IMR-90 (cell line): ENCODE results near the gene SGMS1. TPM values are rescaled to one million over a fixed set of nuclear protein-coding genes. Genes with fewer than 3 reads are reported as not detected.
A peak's percentile ranks its signal among the peaks of the same experiment; 100 is the strongest.

Source experiments
- ATAC-seq: fragments of 200-7000 bp; cut with Tn5 transposase; 2 replicates; pipeline ENCODE4 v1.9.1; 2020; ENCODE audit warnings: low read depth, mild to moderate bottlenecking, moderate library complexity
- BruUV-seq: library from RNA; stranded (reverse); fragments of 400-500 nt; replicated peaks from 2 replicates; lab custom pipeline; 2021; lab: Mats Ljungman, UMichigan
- CTCF ChIA-PET: fragments of 300-600 bp; formaldehyde crosslinking; extraction: SDS; loops from one replicate; lab custom pipeline; 2021; ENCODE audit warnings: antibody characterized with exemption; lab: Yijun Ruan, JAX
- POLR2A ChIA-PET: fragments of 300-600 bp; sonication (Branson Sonifier 250); formaldehyde crosslinking; loops from one replicate; lab custom pipeline; 2022; ENCODE audit warnings: antibody characterized with exemption; ENCODE audit not compliant: unreplicated experiment; lab: Charles Lee
- DNase-seq: peaks from one replicate; pipeline ENCODE4 v3.0.0; 2013
- H2AFZ ChIP-seq: replicated peaks from 2 replicates; pipeline ENCODE3; 2013; ENCODE audit warnings: low read length, mild to moderate bottlenecking; ENCODE audit not compliant: poor library complexity
- H2AK5ac ChIP-seq: 2 replicates; pipeline ENCODE4 v1.6.1; 2013; ENCODE audit warnings: low read depth, low read length, inconsistent platforms
- H2AK9ac ChIP-seq: replicated peaks from 2 replicates; pipeline ENCODE3; 2013; ENCODE audit warnings: mild to moderate bottlenecking, low read depth, low read length, moderate library complexity; ENCODE audit not compliant: poor library complexity
- H2BK120ac ChIP-seq: 2 replicates; pipeline ENCODE4 v1.6.1; 2013; ENCODE audit warnings: low read depth, low read length, inconsistent platforms
- H2BK15ac ChIP-seq: 3 replicates; pipeline ENCODE4 v1.6.1; 2013; ENCODE audit warnings: low read depth, low read length, inconsistent platforms
- H2BK20ac ChIP-seq: 2 replicates; pipeline ENCODE4 v1.6.1; 2013; ENCODE audit warnings: low read depth, mild to moderate bottlenecking, inconsistent platforms, low read length, moderate library complexity
- H2BK5ac ChIP-seq: 2 replicates; pipeline ENCODE4 v1.6.1; 2013; ENCODE audit warnings: mild to moderate bottlenecking, low read depth, low read length, inconsistent platforms; ENCODE audit not compliant: poor library complexity, severe bottlenecking
- H3K14ac ChIP-seq: replicated peaks from 2 replicates; pipeline ENCODE4 v1.6.1; 2013; ENCODE audit warnings: low read depth, low read length, inconsistent platforms
- H3K18ac ChIP-seq: 2 replicates; pipeline ENCODE4 v1.6.1; 2013; ENCODE audit warnings: low read depth, low read length, control low read depth
- H3K23ac ChIP-seq: 2 replicates; pipeline ENCODE4 v1.6.1; 2013; ENCODE audit warnings: low read depth, low read length, inconsistent platforms
- H3K27ac ChIP-seq: 2 replicates; pipeline ENCODE4 v1.5.1; 2013; ENCODE audit warnings: mild to moderate bottlenecking, control low read depth, low read length; ENCODE audit not compliant: insufficient read depth
- H3K27me3 ChIP-seq: 2 replicates; pipeline ENCODE4 v1.6.1; 2013; ENCODE audit warnings: low read length; ENCODE audit not compliant: control insufficient read depth, insufficient read depth
- H3K36me3 ChIP-seq: 2 replicates; pipeline ENCODE4 v1.6.1; 2013; ENCODE audit warnings: low read length, mixed read lengths; ENCODE audit not compliant: control insufficient read depth, insufficient read depth
- H3K4ac ChIP-seq: 2 replicates; pipeline ENCODE4 v1.6.1; 2013; ENCODE audit warnings: low read depth, low read length, inconsistent platforms
- H3K4me1 ChIP-seq: 2 replicates; pipeline ENCODE4 v1.6.1; 2013; ENCODE audit warnings: low read length, mixed read lengths; ENCODE audit not compliant: control insufficient read depth, insufficient read depth
- H3K4me2 ChIP-seq: 2 replicates; pipeline ENCODE4 v1.6.1; 2013; ENCODE audit warnings: low read depth, mild to moderate bottlenecking, control low read depth, low read length, moderate library complexity
- H3K4me3 ChIP-seq: 2 replicates; pipeline ENCODE4 v1.5.1; 2013; ENCODE audit warnings: low read depth, mild to moderate bottlenecking, control low read depth, low read length, moderate library complexity; ENCODE audit not compliant: insufficient read depth
- H3K56ac ChIP-seq: 2 replicates; pipeline ENCODE4 v1.6.1; 2013; ENCODE audit warnings: low read length, inconsistent platforms; ENCODE audit not compliant: insufficient read depth; ENCODE audit errors: extremely low read depth
- H3K79me1 ChIP-seq, 2 experiments: 2 replicates each; pipeline ENCODE4 v1.6.1; 2013; ENCODE audit warnings: low read length in 2 of 2, inconsistent platforms in 1 of 2, low read depth in 1 of 2
- H3K9ac ChIP-seq: 2 replicates; pipeline ENCODE4 v1.6.1; 2013; ENCODE audit warnings: low read depth, low read length, control low read depth
- H3K9me1 ChIP-seq: 2 replicates; pipeline ENCODE4 v1.6.1; 2013; ENCODE audit warnings: low read length, inconsistent platforms; ENCODE audit not compliant: insufficient read depth
- H3K9me3 ChIP-seq: 2 replicates; pipeline ENCODE4 v1.6.1; 2013; ENCODE audit warnings: low read length; ENCODE audit not compliant: control insufficient read depth, insufficient read depth
- H4K20me1 ChIP-seq: 2 replicates; pipeline ENCODE4 v1.6.1; 2013; ENCODE audit warnings: low read length, inconsistent platforms; ENCODE audit not compliant: insufficient read depth
- H4K5ac ChIP-seq: 2 replicates; pipeline ENCODE4 v1.6.1; 2013; ENCODE audit warnings: mild to moderate bottlenecking, low read depth, low read length, control low read depth
- H4K8ac ChIP-seq, 2 experiments: 2 replicates each; pipeline ENCODE4 v1.6.1; 2013; ENCODE audit warnings: low read depth in 2 of 2, low read length in 2 of 2, control low read depth in 1 of 2, inconsistent platforms in 1 of 2
- H4K91ac ChIP-seq: 2 replicates; pipeline ENCODE4 v1.6.1; 2013; ENCODE audit warnings: low read depth, low read length, inconsistent platforms; ENCODE audit not compliant: insufficient read depth
- BHLHE40 ChIP-seq: fragments of 150-350 bp; IDR thresholded peaks from 2 replicates; pipeline ENCODE4 v1.6.1; 2016; ENCODE audit warnings: mild to moderate bottlenecking, low read depth, low read length
- CHD1 ChIP-seq: IDR thresholded peaks from 2 replicates; pipeline ENCODE4 v1.6.1; 2012; ENCODE audit warnings: low read depth, low read length, improper control_type of control experiment
- FOS ChIP-seq: fragments of 150-350 bp; IDR thresholded peaks from 2 replicates; pipeline ENCODE4 v1.6.1; 2016; ENCODE audit warnings: low read depth, low read length
- MAFK ChIP-seq: IDR thresholded peaks from 2 replicates; pipeline ENCODE4 v1.6.1; 2012; ENCODE audit warnings: low read depth, low read length, improper control_type of control experiment
- MAZ ChIP-seq: IDR thresholded peaks from 2 replicates; pipeline ENCODE4 v1.6.1; 2012; ENCODE audit warnings: low read depth, mild to moderate bottlenecking, low read length, improper control_type of control experiment, moderate library complexity, borderline replicate concordance
- MXI1 ChIP-seq: IDR thresholded peaks from 2 replicates; pipeline ENCODE4 v1.6.1; 2012; ENCODE audit warnings: low read depth, mild to moderate bottlenecking, low read length, moderate library complexity, borderline replicate concordance
- POLR2A ChIP-seq: IDR thresholded peaks from 2 replicates; pipeline ENCODE4 v1.6.1; 2012; ENCODE audit warnings: mild to moderate bottlenecking, low read depth, low read length
- RAD21 ChIP-seq: IDR thresholded peaks from 2 replicates; pipeline ENCODE4 v1.6.1; 2012; ENCODE audit warnings: low read length, improper control_type of control experiment
- RCOR1 ChIP-seq: IDR thresholded peaks from 2 replicates; pipeline ENCODE4 v1.6.1; 2012; ENCODE audit warnings: mild to moderate bottlenecking, low read length, improper control_type of control experiment; ENCODE audit not compliant: insufficient replicate concordance
- RFX5 ChIP-seq: IDR thresholded peaks from 2 replicates; pipeline ENCODE4 v1.8.0; 2012; ENCODE audit warnings: low read depth, mild to moderate bottlenecking, low read length, moderate library complexity
- WGBS, 2 experiments: methylation state at CpG; one replicate each; pipeline versions ENCODE4 v1.1.5 to v1.1.7; 2013; ENCODE audit warnings: missing lambda C conversion rate in 2 of 2; ENCODE audit not compliant: insufficient read length in 1 of 2; ENCODE audit errors: extremely low coverage in 2 of 2; 5-methylcytosine and 5-hydroxymethylcytosine counted together
- dilution Hi-C: fragments of 300-500 bp; cut with HindIII; formaldehyde crosslinking; loops from one replicate; pipeline ENCODE4 v1.14.3; 2018; ENCODE audit warnings: low sequenced_read_pairs; ENCODE audit not compliant: unreplicated experiment
- in situ Hi-C: fragments of 300-500 bp; cut with MboI; formaldehyde crosslinking; loops from 3 replicates; pipeline ENCODE4 v1.14.3; 2019; ENCODE audit warnings: low sequenced_read_pairs, inconsistent platforms, mixed read lengths
- intact Hi-C: fragments of 100-400 bp; cut with micrococcal nuclease; formaldehyde crosslinking; loops from 2 replicates; pipeline ENCODE4 v1.10.0; 2022
- polyA plus RNA-seq, 3 experiments: library from polyadenylated mRNA; depleted of rRNA; stranded (reverse); fragments of >200 nt; gene quantifications; 2 replicates each; pipeline ENCODE4 v1.2.3, GENCODE V29; 2012; ENCODE audit warnings: low replicate concordance in 1 of 3
- total RNA-seq: library from RNA; depleted of rRNA; stranded (reverse); fragments of >200 nt; gene quantifications from 2 replicates; pipeline ENCODE4 v1.2.3, GENCODE V29; 2012
- TF ChIP-seq, protein P1 (sequence below): fragments of 150-350 bp; IDR thresholded peaks from 2 replicates; pipeline ENCODE4 v1.6.1; 2016; ENCODE audit warnings: low read depth, mild to moderate bottlenecking, low read length, moderate library complexity, borderline replicate concordance
- TF ChIP-seq, protein P2 (sequence below): conservative IDR thresholded peaks from 2 replicates; pipeline ENCODE4 v1.5.1; 2012; ENCODE audit warnings: mild to moderate bottlenecking, low read depth, low read length, improper control_type of control experiment

The SGMS1 gene
- total and polyA plus RNA-seq, 2 of the 4 experiments (the other 2 are of a cell fraction): 9.8 to 30.8 TPM

DNA sequence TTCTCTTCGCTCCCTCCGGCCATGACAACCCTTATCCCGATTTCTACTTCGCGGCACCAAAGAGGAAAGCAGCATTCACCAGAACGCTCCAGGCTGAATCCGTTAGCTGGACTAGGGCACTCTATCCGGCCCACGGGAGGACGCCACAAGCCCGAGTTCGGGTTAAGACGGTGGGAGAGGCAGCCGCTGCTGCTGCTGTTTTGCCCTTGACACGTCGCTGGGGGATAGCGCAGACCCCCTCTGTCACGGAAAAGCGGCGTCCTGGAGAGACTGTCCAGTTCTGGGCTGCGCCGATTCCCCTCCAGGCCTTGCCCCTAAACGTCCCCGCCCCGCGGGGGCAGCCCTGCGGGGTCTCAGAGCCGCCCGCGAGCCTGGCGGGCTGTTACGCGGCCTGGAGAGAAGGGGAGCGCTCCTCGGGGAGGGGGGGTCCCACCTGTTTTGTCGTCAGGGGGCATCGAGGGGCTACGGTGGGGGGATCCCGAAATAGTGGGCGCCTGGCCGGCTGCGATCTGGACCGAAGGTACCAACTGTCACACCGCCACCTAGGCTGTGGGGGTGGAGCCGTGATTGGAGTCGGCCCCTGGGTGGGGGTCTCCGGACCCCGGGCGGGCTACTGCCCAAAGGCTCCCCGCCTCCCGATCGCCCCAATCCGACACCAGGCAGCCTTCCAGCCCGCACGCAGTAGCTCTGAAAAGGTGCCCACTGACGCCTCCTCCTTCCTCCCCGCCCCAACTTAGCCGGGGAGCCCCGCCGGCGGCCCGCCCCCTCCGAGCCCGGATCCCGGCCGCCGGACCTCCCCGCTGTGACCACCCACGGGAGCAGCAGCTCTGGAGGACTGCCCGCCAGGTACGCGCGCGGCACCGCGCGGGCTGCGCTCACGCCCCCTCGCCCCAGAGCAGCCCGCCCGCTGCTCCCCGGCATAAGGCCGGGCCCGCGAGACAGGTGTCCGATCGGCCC, 772 bp downstream of the SGMS1 start:
- ATAC-seq: peak; percentile 3
- H2AK9ac ChIP-seq: peak overlapping the region; percentile 77
- peak overlapping the region; percentile 53 for H2BK20ac ChIP-seq
- peak; percentile 50 for DNase-seq
- peak overlapping the region; percentile 48 for H3K56ac ChIP-seq
- peak overlapping the region; percentile 83 for H3K14ac ChIP-seq
- peak overlapping the region; percentile 84 for H3K4me2 ChIP-seq
- peak overlapping the region; percentile 75 for H3K27ac ChIP-seq
- peak overlapping the region; percentile 53 for H2BK120ac ChIP-seq
- H3K79me1 ChIP-seq: peaks cover 6 to 40% of the 10 kb centered on the region in 2 experiments
- WGBS, 2 experiments: 1% methylated on average over 29 of the region's 88 CpGs; no CpG with 5 or more reads in 1 of the 2 experiments
- no peak overlapping the region for H2AK5ac ChIP-seq
- peak overlapping the region; percentile 4 for H3K18ac ChIP-seq
- H3K4me3 ChIP-seq: peak overlapping the region; percentile 63
- intact Hi-C loops (loop anchor here (1.0 to 10.0 kb wide), 7 partner anchors 71 to 398 kb away; no protein-coding TSS in a partner anchor), dilution Hi-C loops (no loop called here), in situ Hi-C loops (loop anchor here (5.0 kb wide), 1 partner anchor 206 kb away; no protein-coding TSS in a partner anchor)
- BruUV-seq: no TSS peak
- H3K4me1 ChIP-seq: peaks cover 2% of the 10 kb centered on the region; the same call in 1 of the 2 replicates
- H3K9ac ChIP-seq: peak overlapping the region; percentile 65
- no peak overlapping the region for H4K5ac ChIP-seq
- H3K27me3 ChIP-seq: no peaks in the 10 kb centered on the region
- H2BK15ac ChIP-seq: peak overlapping the region; percentile 67; the same call in 2 of the 3 replicates
- H2AFZ ChIP-seq: peak overlapping the region; percentile 94
- CTCF ChIA-PET: interaction anchor here (0.9 to 1.0 kb wide), 2 partner anchors 9 to 255 kb away, joined by 3 to 4 read pairs; no protein-coding TSS in a partner anchor
- H3K23ac ChIP-seq: peak overlapping the region; percentile 59
- H3K36me3 ChIP-seq: no peaks in the 10 kb centered on the region
- no peaks in the 10 kb centered on the region for H3K9me3 ChIP-seq
- peak overlapping the region; percentile 76 for H4K91ac ChIP-seq
- H3K4ac ChIP-seq: peak overlapping the region; percentile 62
- peaks cover 19% of the 10 kb centered on the region; the same call in 1 of the 2 replicates for H4K20me1 ChIP-seq
- peak overlapping the region; percentile 71 for H2BK5ac ChIP-seq
- no peaks in the 10 kb centered on the region for H3K9me1 ChIP-seq
- H4K8ac ChIP-seq: peak overlapping the region in 1 of 2 experiments; percentile 15; a peak in 3 of 4 replicates
- POLR2A ChIA-PET: no interaction called here
- TF ChIP-seq RCOR1: no peak
- TF ChIP-seq, protein P1, sequence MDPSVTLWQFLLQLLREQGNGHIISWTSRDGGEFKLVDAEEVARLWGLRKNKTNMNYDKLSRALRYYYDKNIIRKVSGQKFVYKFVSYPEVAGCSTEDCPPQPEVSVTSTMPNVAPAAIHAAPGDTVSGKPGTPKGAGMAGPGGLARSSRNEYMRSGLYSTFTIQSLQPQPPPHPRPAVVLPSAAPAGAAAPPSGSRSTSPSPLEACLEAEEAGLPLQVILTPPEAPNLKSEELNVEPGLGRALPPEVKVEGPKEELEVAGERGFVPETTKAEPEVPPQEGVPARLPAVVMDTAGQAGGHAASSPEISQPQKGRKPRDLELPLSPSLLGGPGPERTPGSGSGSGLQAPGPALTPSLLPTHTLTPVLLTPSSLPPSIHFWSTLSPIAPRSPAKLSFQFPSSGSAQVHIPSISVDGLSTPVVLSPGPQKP: no peak
- TF ChIP-seq CHD1: no peak
- TF ChIP-seq, protein P2, sequence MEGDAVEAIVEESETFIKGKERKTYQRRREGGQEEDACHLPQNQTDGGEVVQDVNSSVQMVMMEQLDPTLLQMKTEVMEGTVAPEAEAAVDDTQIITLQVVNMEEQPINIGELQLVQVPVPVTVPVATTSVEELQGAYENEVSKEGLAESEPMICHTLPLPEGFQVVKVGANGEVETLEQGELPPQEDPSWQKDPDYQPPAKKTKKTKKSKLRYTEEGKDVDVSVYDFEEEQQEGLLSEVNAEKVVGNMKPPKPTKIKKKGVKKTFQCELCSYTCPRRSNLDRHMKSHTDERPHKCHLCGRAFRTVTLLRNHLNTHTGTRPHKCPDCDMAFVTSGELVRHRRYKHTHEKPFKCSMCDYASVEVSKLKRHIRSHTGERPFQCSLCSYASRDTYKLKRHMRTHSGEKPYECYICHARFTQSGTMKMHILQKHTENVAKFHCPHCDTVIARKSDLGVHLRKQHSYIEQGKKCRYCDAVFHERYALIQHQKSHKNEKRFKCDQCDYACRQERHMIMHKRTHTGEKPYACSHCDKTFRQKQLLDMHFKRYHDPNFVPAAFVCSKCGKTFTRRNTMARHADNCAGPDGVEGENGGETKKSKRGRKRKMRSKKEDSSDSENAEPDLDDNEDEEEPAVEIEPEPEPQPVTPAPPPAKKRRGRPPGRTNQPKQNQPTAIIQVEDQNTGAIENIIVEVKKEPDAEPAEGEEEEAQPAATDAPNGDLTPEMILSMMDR: 0 out of 2 replicates have a peak, but pooled peaks have one; percentile 7
- TF ChIP-seq RAD21: 0 out of 2 replicates have a peak, but pooled peaks have one; percentile 4
- no peak; the same call in 1 of the 2 replicates for TF ChIP-seq MXI1
- TF ChIP-seq MAZ: peak; percentile 12; the same call in 1 of the 2 replicates
- TF ChIP-seq MAFK: no peak
- no peak for TF ChIP-seq RFX5
- no peak for TF ChIP-seq POLR2A
- no peak for TF ChIP-seq BHLHE40
- no peak for TF ChIP-seq FOS
